ENCODE data around the gene TNFAIP8.
A peak's percentile ranks its signal among the peaks of the same experiment; 100 is the strongest.

TNFAIP8 gene

GRCh38 chr5:119316906-119317305 lies 38.9 kb upstream of the TNFAIP8 start:
- Histone ChIP-seq H3K36me3 (ENCODE audit: control insufficient read depth, insufficient read depth, low read length) (no peaks in the 10 kb centered on the region), H3K4me1 (ENCODE audit: control insufficient read depth, insufficient read depth, low read length, poor library complexity, severe bottlenecking) (peaks cover 69% of the 10 kb centered on the region), H3K27me3 (replicated peaks; ENCODE audit: control insufficient read depth, insufficient read depth, low read length, poor library complexity, severe bottlenecking) (no peaks in the 10 kb centered on the region), H3K9me3 (ENCODE audit: control insufficient read depth, low read length) (no peaks in the 10 kb centered on the region), H3K4me3 (ENCODE audit: insufficient read depth, low read depth, low read length, poor library complexity, severe bottlenecking) (no peak overlapping the region), H3K27ac (ENCODE audit: insufficient read depth, low read length, poor library complexity, severe bottlenecking) (no peak overlapping the region)
- DNase-seq = no peak

- H3K36me3 ChIP-seq (ENCODE audit: control insufficient read depth, insufficient read depth, low read length) = no peaks in the 10 kb centered on the region
- H3K4me3 ChIP-seq (ENCODE audit: insufficient read depth, low read depth, low read length, poor library complexity, severe bottlenecking) = no peak overlapping the region
- H3K27me3 ChIP-seq (replicated peaks; ENCODE audit: control insufficient read depth, insufficient read depth, low read length, poor library complexity, severe bottlenecking) = no peaks in the 10 kb centered on the region
- no peaks in the 10 kb centered on the region for H3K9me3 ChIP-seq (ENCODE audit: control insufficient read depth, low read length)
- peaks cover 79% of the 10 kb centered on the region for H3K4me1 ChIP-seq (ENCODE audit: control insufficient read depth, insufficient read depth, low read length, poor library complexity, severe bottlenecking)
- H3K27ac ChIP-seq (ENCODE audit: insufficient read depth, low read length, poor library complexity, severe bottlenecking) = peak overlapping the region; percentile 23
- peak in 1 of 3 donors; percentile 29 for DNase-seq
Observed at GRCh38 chr5:119318256-119318894, 37.4 kb upstream of the TNFAIP8 start.

- Histone ChIP-seq H3K9me3 (ENCODE audit: control insufficient read depth, low read length) (no peaks in the 10 kb centered on the region), H3K27me3 (replicated peaks; ENCODE audit: control insufficient read depth, insufficient read depth, low read length, poor library complexity, severe bottlenecking) (no peaks in the 10 kb centered on the region), H3K27ac (ENCODE audit: insufficient read depth, low read length, poor library complexity, severe bottlenecking) (no peak overlapping the region), H3K4me1 (ENCODE audit: control insufficient read depth, insufficient read depth, low read length, poor library complexity, severe bottlenecking) (peaks cover 80% of the 10 kb centered on the region), H3K4me3 (ENCODE audit: insufficient read depth, low read depth, low read length, poor library complexity, severe bottlenecking) (no peak overlapping the region), H3K36me3 (ENCODE audit: control insufficient read depth, insufficient read depth, low read length) (no peaks in the 10 kb centered on the region)
- DNase-seq = no peak
Observed at GRCh38 chr5:119319401-119319800, 36.4 kb upstream of the TNFAIP8 start.

- H3K36me3 ChIP-seq (ENCODE audit: control insufficient read depth, insufficient read depth, low read length) = no peaks in the 10 kb centered on the region
- no peaks in the 10 kb centered on the region for H3K27me3 ChIP-seq (replicated peaks; ENCODE audit: control insufficient read depth, insufficient read depth, low read length, poor library complexity, severe bottlenecking)
- no peaks in the 10 kb centered on the region for H3K9me3 ChIP-seq (ENCODE audit: control insufficient read depth, low read length)
- H3K27ac ChIP-seq (ENCODE audit: insufficient read depth, low read length, poor library complexity, severe bottlenecking) = peak overlapping the region; percentile 35
- DNase-seq = no peak
- no peak overlapping the region for H3K4me3 ChIP-seq (ENCODE audit: insufficient read depth, low read depth, low read length, poor library complexity, severe bottlenecking)
- H3K4me1 ChIP-seq (ENCODE audit: control insufficient read depth, insufficient read depth, low read length, poor library complexity, severe bottlenecking) = peaks cover 76% of the 10 kb centered on the region
Observed at GRCh38 chr5:119319890-119320289, 35.9 kb upstream of the TNFAIP8 start.

GRCh38 chr5:119321569-119322311 lies 34.1 kb upstream of the TNFAIP8 start:
- Histone ChIP-seq H3K9me3 (ENCODE audit: control insufficient read depth, low read length) (no peaks in the 10 kb centered on the region), H3K36me3 (ENCODE audit: control insufficient read depth, insufficient read depth, low read length) (no peaks in the 10 kb centered on the region), H3K4me3 (ENCODE audit: insufficient read depth, low read depth, low read length, poor library complexity, severe bottlenecking) (no peak overlapping the region), H3K4me1 (ENCODE audit: control insufficient read depth, insufficient read depth, low read length, poor library complexity, severe bottlenecking) (peaks cover 78% of the 10 kb centered on the region), H3K27me3 (replicated peaks; ENCODE audit: control insufficient read depth, insufficient read depth, low read length, poor library complexity, severe bottlenecking) (no peaks in the 10 kb centered on the region), H3K27ac (ENCODE audit: insufficient read depth, low read length, poor library complexity, severe bottlenecking) (peak overlapping the region; percentile 35)
- DNase-seq = no peak

- Histone ChIP-seq H3K9me3 (ENCODE audit: control insufficient read depth, low read length) (no peaks in the 10 kb centered on the region), H3K27ac (ENCODE audit: insufficient read depth, low read length, poor library complexity, severe bottlenecking) (peak overlapping the region; percentile 35), H3K4me1 (ENCODE audit: control insufficient read depth, insufficient read depth, low read length, poor library complexity, severe bottlenecking) (peaks cover 84% of the 10 kb centered on the region), H3K36me3 (ENCODE audit: control insufficient read depth, insufficient read depth, low read length) (no peaks in the 10 kb centered on the region), H3K27me3 (replicated peaks; ENCODE audit: control insufficient read depth, insufficient read depth, low read length, poor library complexity, severe bottlenecking) (no peaks in the 10 kb centered on the region), H3K4me3 (ENCODE audit: insufficient read depth, low read depth, low read length, poor library complexity, severe bottlenecking) (no peak overlapping the region)
- DNase-seq = no peak
Observed at GRCh38 chr5:119322312-119322947, 33.4 kb upstream of the TNFAIP8 start.

GRCh38 chr5:119322948-119323537 lies 32.8 kb upstream of the TNFAIP8 start:
- Histone ChIP-seq H3K27me3 (replicated peaks; ENCODE audit: control insufficient read depth, insufficient read depth, low read length, poor library complexity, severe bottlenecking) (no peaks in the 10 kb centered on the region), H3K9me3 (ENCODE audit: control insufficient read depth, low read length) (no peaks in the 10 kb centered on the region), H3K36me3 (ENCODE audit: control insufficient read depth, insufficient read depth, low read length) (no peaks in the 10 kb centered on the region), H3K27ac (ENCODE audit: insufficient read depth, low read length, poor library complexity, severe bottlenecking) (peak overlapping the region; percentile 35), H3K4me1 (ENCODE audit: control insufficient read depth, insufficient read depth, low read length, poor library complexity, severe bottlenecking) (peaks cover 85% of the 10 kb centered on the region), H3K4me3 (ENCODE audit: insufficient read depth, low read depth, low read length, poor library complexity, severe bottlenecking) (no peak overlapping the region)
- DNase-seq = no peak

GRCh38 chr5:119323601-119324000 lies 32.2 kb upstream of the TNFAIP8 start:
- H3K27me3 ChIP-seq (replicated peaks; ENCODE audit: control insufficient read depth, insufficient read depth, low read length, poor library complexity, severe bottlenecking) = no peaks in the 10 kb centered on the region
- no peak overlapping the region for H3K4me3 ChIP-seq (ENCODE audit: insufficient read depth, low read depth, low read length, poor library complexity, severe bottlenecking)
- H3K9me3 ChIP-seq (ENCODE audit: control insufficient read depth, low read length) = no peaks in the 10 kb centered on the region
- H3K4me1 ChIP-seq (ENCODE audit: control insufficient read depth, insufficient read depth, low read length, poor library complexity, severe bottlenecking) = peaks cover 86% of the 10 kb centered on the region
- DNase-seq = no peak
- no peaks in the 10 kb centered on the region for H3K36me3 ChIP-seq (ENCODE audit: control insufficient read depth, insufficient read depth, low read length)
- H3K27ac ChIP-seq (ENCODE audit: insufficient read depth, low read length, poor library complexity, severe bottlenecking) = peak overlapping the region; percentile 35

GRCh38 chr5:119324842-119325241 lies 31.0 kb upstream of the TNFAIP8 start:
- H3K36me3 ChIP-seq (ENCODE audit: control insufficient read depth, insufficient read depth, low read length) = no peaks in the 10 kb centered on the region
- H3K9me3 ChIP-seq (ENCODE audit: control insufficient read depth, low read length) = no peaks in the 10 kb centered on the region
- H3K4me1 ChIP-seq (ENCODE audit: control insufficient read depth, insufficient read depth, low read length, poor library complexity, severe bottlenecking) = peaks cover 89% of the 10 kb centered on the region
- DNase-seq = no peak
- no peak overlapping the region for H3K4me3 ChIP-seq (ENCODE audit: insufficient read depth, low read depth, low read length, poor library complexity, severe bottlenecking)
- no peaks in the 10 kb centered on the region for H3K27me3 ChIP-seq (replicated peaks; ENCODE audit: control insufficient read depth, insufficient read depth, low read length, poor library complexity, severe bottlenecking)
- peak overlapping the region; percentile 35 for H3K27ac ChIP-seq (ENCODE audit: insufficient read depth, low read length, poor library complexity, severe bottlenecking)

GRCh38 chr5:119327018-119327417 lies 28.8 kb upstream of the TNFAIP8 start:
- H3K4me3 ChIP-seq (ENCODE audit: insufficient read depth, low read depth, low read length, poor library complexity, severe bottlenecking) = no peak overlapping the region
- H3K9me3 ChIP-seq (ENCODE audit: control insufficient read depth, low read length) = no peaks in the 10 kb centered on the region
- H3K4me1 ChIP-seq (ENCODE audit: control insufficient read depth, insufficient read depth, low read length, poor library complexity, severe bottlenecking) = peaks cover 88% of the 10 kb centered on the region
- H3K36me3 ChIP-seq (ENCODE audit: control insufficient read depth, insufficient read depth, low read length) = no peaks in the 10 kb centered on the region
- H3K27me3 ChIP-seq (replicated peaks; ENCODE audit: control insufficient read depth, insufficient read depth, low read length, poor library complexity, severe bottlenecking) = no peaks in the 10 kb centered on the region
- H3K27ac ChIP-seq (ENCODE audit: insufficient read depth, low read length, poor library complexity, severe bottlenecking) = peak overlapping the region; percentile 94
- no peak for DNase-seq

Measured in effector memory CD4-positive, alpha-beta T cell (primary cell).